ENCODE results near the gene CCDC183.
"Not testable (repeated sequence)": the region's sequence is repeated elsewhere in the genome, so short reads cannot be mapped to it uniquely, and the experiment has no call there.

Gene CCDC183

DNA sequence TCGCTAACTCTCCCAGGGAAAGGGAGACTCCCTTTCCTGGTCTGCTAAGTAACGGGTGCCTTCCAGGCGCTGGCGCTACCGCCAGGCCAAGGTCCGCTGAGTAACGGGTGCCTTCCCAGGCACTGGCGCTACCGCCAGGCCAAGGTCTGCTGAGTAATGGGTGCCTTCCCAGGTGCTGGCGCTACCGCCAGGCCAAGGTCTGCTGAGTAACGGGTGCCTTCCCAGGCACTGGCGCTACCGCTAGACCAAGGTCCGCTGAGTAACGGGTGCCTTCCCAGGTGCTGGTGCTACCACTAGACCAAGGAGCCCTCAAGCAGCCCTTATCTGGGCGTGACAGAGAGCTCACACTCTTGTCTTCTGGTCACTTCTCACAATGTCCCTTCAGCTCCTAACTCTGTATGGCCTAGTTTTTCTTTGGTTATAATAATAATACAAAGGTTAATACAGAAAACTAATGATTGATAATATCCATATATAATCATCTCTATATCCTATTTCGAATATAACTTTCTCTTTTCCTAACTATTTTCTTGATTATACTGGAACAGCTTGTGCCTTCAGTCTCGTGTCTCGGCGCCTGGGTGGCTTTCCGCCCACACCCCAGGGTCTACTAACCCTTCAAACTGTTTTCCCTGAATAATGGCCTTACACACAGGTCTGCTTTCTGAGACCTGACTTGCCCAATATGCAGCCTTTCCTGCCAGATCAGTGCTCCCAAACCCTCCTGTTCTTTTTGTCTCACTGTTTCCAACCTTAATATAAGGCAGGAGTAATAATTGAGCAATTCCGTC lies 10.4 kb upstream of the CCDC183 start:
- not testable (repeated sequence) for DNase-seq

DNA sequence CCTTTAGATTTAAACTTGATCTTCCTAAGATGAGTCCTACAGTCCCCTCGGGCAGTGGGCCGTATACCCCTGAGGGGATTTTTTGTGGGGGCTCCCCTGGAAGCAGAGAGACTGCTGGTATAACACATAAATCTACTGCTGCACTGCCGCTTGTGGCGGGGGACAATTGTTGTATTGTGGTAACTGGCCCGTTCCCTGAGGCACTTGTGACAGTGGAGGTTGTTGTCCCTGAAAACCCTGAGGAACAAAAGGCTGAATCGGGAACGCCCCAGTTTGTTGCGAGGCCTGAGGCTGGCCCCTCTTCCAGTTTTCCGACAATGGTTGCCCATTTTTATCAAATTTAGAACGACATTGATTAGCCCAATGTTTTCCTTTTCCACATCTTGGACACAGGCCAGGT lies 9.7 kb upstream of the CCDC183 start:
- DNase-seq: no peak

DNA sequence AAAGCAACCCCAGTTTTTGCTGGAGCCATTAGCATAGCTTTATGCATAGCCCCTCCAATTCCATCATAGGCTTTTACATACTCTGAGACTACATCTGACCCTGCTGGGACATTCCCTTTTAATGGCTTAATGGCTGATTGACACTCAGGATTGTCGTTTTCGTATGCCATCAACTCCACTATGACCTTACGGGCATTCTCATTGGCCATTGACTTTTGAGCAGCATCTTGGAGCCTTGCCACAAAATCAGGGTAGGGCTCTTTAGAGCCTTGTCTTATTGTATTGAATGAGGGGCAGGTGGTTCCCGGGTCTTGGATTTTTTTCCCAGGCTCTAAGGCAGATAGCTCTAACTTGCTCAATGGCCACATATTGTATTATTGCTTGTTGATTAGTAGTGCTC lies 9.2 kb upstream of the CCDC183 start:
- not testable (repeated sequence) for DNase-seq

DNA sequence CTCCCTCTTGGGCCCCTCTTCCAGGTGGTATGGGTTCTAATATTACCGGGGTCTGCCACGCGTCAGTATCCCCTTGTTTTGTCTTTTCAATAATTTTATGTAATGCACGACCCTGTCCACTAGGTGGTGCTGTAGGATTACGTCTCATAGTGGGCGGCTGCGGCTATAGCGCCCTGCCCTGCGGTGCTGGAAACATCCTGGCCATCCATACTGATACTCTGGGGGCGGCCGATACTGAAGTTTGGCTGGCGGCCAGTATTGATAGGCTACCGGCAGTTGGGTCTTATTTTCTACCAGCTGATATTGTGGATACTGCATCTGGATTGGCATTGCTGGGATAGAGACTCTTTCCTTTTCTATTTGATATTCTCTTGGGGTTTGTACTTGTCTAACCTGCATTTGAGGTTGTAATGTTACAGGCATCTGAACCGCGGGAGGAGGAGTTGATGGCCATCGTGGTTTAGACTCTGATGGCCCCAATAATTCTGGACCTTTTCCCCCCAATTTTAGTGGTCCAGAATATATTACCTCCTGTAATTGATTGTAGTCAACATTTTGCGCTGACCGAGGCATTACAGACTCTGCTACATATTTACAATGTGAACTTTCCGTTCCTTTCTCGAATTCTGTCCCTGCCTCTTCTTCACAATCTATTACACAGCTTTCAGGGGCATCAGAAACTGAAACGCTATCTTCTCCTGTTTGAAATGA lies 8.3 kb upstream of the CCDC183 start:
- peak; percentile 49 for DNase-seq

DNA sequence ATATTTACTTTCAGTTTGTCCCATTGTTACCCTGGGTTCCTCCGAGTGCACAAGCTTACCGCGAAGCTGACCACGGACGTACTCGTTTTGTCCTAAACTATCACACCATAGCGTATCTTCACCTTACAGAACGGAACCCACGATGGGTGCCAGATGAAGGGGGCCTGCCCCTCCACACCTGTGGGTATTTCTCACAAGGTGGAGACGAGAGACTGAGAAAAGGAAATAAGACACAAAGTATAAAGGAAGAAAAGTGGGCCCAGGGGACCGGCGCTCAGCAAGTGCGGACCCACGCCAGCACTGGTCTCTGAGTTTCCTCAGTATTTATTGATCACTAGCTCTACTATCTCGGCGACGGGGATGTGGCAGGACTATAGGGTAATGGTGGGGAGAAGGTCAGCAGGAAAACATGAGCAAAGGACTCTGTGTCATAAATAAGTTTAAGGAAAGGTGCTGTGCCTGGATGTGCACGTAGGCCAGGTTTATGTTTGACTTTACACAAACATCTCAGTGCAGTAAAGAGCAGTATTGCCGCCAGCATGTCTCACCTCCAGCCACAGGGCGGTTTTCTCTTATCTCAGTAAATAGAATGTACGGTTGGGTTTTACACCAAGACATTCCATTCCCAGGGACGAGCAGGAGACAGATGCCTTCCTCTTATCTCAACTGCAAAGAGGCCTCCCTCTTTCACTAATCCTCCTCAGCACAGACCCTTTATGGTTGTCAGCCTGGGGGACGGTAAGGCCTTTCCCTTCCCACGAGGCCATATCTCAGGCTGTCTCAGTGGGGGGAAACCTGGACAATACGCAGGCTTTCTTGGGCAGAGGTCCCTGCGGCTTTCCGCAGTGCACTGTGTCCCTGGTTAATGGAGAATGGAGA lies 7.3 kb upstream of the CCDC183 start:
- not testable (repeated sequence) for DNase-seq

DNA sequence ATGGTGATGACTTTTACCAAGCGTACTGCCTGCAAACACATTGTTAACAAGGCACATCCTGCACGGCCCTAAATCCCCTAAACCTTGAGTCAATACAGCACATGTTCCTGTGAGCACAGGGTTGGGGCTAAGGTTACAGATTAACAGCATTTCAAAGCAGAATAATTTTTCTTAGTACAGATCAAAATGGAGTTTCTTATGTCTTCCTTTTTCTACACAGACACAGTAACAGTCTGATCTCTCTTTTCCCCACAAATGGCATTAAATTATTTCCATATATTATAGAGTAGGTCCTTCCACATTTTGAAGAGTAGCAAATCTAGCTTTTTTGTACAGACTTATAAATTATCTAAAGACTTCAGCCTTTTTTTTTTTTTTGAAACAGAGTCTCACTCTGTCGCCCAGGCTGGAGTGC lies 6.6 kb upstream of the CCDC183 start:
- no peak for DNase-seq

DNA sequence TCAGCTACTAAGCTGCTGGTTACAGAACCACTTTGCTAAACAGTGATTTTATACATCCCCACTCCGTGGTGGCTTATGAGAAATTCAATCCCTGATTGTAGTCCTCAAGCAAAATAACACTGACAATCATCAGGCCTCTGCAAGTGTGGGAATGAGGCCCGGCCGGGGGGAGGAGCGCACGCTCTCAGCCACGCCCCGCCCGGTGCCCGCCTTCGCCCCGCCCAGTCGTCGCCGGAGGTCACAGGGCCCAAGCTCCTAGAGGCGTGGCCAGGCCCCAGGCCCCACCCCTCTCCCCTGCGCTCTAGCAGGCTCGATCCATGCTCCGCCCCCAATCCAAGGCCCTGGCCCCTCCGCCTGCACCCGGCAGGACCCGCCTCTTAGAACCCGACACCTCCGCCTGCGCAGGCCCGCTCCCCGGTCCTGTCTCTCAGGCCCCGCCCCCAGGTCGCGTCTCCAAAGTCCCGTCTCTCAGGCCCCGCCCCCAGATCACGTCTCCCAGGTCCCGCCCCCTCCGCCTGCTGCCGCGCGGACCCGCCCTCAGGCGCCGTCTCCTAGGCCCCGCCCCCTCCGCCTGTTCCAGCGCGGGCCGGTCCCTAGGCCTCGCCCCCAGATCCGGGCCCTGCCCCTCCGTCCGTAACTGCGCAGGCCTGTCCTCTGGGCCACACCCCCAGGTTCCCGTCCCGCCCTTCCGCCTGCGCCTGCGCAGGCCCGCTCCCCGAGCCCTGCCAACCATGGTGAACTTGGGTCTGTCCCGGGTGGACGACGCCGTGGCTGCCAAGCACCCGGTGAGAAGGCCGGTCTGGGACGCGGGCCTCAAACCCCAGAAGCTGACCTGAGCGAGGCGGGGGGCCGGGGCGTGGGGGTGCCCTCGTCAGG lies 5.3 kb upstream of the CCDC183 start, which contains the start of gene TMEM141:
TMEM141 (plus strand) TSS at position 705 of the 876 bp plus-strand sequence; CDS start at position 732, 27 bp downstream.
- DNase-seq: peak; percentile 100

DNA sequence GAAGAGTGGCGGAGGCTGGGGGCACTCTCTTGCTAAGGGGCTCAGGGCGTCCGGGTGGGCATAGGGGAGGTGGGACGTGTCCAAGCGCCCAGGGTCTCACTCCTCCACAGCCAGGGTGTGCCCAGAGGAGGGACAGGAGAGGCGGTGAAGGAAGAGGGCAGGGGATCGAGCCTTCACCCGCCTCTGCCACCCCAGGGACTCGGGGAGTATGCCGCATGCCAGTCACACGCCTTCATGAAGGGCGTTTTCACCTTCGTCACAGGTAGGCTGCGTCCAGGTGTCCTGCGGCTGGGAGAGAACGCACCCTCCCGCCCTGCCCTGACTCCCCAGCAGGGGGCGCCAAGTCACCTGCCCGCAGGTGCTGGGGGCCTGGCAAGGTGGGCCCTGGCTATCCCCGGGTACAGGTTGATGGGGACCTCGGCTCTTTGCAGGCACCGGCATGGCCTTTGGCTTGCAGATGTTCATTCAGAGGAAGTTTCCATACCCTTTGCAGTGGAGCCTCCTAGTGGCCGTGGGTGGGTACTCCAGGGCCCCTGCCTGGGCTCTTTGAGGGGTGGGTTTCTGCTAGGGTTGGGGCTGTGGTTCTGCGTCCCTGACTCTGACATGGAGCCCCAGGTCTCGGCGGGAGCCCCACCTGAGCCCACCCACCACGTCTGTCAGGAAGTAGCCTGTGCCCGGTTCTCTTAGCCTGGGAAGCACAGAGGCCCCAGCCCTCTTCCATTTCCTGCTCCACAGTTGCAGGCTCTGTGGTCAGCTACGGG lies 4.4 kb upstream of the CCDC183 start:
- DNase-seq: peak; percentile 55

DNA sequence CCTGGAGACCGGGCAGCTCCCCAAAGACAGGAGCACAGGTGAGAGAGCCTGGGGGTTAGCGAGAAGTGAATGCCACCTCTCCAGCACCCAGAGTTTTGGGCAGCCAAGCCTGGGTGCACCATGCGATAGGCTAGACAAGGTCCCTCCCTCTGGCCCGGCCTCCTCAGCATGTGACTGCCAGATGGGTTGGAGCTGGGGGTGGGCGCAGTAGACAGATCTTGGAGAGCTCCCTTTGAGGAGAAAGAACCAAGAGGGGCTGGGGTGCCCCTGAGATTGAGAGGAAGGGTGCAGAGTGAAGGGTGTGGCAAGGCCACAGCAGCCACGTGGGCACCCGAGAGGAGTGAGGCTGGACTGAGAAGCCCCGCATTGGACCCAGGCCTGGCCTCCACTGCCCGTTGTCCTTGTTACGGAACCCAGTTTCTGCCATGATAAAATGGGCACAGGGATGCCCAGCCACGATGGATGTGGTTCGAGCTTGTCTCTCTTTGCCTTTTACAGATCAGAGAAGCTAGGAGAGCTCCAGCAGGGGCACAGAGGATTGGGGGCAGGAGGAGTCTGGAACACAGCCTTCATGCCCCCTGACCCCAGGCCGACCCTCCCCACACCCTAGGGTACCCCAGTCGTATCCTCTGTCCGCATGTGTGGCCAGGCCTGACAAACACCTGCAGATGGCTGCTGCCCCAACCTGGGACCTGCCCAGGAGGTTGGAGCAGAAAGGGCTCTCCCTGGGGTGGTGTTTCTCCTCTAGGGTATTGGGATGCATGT lies 3.6 kb upstream of the CCDC183 start:
- DNase-seq: no peak

DNA sequence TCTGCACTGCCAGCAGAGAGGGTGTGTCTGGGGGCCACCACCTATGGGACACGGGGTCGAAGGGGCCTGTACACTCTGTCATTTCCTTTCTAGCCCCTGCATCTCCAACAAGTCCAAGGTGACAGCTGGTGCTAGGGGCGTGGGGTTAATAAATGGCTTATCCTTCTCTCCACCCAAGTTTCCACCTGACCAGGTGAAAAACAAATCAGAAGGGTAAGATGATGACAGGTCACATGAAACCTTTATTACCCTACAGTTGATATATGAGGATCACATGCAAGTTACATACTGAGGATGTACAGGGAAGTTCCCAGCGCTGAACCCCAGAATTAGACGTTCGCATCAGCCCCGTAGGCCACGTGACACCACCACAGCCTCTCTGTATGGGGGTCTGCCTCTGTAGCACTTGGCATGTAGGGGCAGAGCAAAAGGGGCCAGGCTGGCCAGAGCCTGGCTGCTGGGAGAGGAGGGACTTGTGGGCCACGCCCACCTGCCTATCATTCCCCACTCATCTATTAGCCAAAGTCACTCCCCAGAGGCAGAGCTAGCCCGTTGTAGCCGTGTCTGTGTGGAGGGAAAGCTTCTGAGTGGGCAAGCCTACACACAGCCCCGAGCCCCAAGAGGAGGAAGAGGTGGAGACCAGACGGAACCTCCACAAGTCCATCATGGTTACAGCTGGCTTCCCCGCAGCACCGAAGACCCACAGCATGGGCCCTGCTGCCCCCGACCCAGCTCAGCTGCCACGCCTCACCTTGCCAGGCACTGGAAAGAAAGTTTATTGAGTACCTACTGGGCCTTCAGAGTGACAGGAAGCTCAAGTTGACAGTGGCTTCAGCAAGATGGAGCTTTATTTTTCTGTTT lies 2.8 kb upstream of the CCDC183 start:
- no peak for DNase-seq

DNA sequence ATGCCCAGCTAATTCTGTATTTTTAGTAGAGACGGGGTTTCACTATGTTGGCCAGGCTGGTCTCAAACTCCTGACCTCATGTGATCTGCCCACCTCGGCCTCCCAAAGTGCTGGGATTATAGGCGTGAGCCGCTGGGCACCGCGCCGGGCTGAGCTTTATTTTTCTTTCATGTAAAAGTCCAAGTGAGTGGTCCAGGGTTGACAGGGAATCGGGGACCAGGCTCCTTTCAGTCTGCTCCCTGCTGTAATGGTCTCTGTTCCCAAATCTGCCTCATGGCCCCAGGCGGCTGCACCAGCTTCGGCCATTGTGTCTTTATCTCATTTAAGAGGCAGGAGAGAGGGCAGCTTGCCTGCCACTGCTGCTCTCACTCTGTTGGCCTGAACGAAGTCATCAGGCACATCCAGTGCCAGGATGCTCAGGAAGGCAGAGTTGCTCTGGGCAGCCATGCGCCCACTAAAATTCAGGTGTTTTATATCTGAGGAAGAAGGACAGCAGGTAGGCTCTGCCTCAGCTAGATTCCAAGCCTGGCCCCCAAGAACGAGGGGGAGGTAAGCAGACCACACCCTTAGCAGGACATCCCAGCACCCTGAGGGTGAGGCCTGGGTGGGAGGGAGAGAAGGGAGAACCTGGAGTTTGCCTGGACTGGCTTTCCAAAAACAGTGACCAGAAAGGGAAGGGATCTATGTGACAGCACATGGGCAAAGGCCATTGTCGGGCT lies 1.7 kb upstream of the CCDC183 start:
- no peak for DNase-seq

DNA sequence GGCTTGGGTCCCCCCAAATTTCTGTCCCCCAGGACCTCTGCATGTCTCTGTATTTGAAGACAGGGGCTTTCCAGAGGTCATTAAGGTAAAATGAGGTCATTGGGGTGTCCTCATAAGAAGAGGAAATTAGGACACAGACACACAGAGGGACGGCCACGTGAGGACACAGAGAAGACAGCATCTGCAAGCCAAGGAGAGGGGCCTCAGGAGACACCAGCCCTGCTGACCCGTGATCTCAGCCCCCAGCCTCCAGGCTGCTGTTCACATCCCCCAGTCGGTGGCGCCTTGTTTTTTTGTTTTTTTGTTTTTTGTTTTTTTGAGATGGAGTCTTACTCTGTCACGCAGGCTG lies 1.2 kb upstream of the CCDC183 start:
- DNase-seq: no peak

DNA sequence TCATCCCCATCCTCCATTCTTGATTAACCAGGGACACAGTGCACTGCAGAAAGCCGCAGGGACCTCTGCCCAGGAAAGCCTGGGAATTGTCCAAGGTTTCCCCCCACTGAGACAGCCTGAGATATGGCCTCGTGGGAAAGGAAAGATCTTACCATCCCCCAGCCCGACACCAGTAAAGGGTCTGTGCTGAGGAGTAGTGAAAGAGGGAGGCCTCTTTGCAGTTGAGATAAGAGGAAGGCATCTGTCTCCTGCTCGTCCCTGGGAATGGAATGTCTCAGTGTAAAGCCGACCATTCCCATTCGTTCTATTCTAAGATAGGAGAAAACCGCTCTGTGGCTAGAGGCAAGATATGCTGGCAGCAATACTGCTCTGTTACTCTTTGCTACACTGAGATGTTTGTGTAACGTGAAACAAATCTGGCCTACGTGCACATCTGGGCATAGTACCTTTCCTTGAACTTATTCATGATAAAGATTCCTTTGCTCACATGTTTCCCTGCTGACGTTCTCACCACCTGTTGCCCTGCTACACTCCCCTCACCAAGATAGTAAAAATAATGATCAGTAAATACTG lies 723 bp downstream of the CCDC183 start:
- DNase-seq: not testable (repeated sequence)

DNA sequence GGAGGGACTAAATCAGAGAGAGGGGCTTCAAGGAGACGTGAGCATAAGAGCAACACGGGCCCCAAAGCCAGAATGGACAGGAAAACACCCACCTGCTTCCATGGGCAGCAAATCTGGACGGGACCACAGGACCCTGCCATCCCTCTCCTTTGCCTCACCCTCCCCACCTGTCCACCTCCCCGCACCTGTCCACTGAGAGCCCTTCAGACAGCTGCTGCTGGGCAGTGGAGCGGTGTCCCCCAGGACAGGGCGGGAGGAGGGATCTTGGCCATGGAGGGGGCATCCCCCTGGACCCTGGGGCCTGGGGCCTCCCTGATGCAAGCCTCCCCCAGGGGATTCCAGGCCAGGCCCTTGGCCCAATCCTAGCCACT lies 2.6 kb downstream of the CCDC183 start:
- no peak for DNase-seq

DNA sequence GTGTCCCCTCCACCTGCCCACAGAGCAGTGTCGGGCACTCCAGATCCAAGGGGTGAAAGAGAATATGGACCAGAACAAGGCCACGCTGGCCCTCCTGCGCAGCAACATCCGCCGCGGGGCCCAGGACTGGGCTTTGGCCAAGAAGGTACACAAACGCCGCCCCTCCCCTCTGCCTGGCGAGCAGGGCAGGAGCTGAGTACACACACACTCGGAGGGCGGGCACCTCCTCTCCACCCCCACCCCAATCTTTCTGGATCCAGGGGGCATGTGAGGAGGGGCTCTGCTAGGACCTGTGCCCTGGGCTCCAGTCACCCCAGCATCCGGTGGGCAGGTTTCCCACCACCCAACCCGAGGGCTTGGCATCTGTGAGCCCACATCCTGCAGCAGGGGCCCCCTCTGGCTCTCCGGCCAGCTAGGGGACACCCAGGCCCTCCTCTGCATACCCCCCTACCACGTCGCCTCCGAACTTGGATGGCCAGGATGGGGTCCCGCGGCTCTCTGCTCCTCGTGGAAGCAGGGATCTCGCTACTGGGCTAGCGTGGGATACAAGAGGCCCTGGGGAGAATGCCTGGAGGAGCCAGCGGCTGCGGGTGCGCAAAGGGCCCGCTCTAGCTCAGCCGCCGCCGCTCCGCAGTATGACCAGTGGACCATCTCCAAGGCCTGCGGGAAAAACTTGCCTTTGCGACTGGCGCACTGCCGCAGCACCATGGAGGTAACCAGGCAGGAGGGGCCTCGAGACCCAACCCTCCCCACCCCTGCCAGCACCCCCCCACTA lies 3.1 kb downstream of the CCDC183 start:
- DNase-seq: no peak

DNA sequence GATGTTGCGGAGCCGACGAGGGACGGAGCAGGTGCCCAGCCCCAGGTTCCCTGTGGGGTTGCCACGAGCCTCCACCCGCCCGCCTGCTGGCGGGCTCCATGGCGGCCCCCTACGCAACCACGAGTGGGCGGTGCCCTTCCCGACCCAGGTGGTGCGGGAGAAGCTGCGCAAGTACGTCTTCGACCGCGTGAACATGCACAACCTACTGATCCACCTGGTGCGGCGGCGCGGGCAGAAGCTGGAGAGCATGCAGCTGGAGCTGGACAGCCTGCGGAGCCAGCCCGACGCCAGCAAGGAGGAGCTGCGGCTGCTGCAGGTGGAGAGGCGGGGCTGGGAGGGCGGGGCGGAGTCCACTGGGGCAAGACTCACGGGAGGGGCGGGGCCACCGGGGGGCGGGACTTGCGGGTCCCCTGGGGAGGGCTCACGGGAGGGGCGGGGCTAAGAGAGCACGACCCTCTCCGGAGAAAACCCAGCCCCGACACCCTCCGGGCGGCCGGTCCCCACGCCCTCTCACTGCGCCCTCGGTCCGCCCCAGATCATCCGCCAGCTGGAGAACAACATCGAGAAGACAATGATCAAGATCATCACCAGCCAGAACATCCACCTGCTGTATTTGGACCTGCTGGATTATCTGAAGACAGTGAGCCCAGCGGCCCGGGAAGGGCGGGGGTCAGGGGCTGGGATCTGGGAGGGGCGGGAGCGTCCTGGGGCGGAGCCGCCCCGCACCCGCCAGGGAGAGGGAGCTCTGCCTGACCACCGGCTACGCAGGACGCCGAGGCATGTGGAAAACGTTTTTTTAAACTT lies 3.9 kb downstream of the CCDC183 start:
- DNase-seq: peak; percentile 76

DNA sequence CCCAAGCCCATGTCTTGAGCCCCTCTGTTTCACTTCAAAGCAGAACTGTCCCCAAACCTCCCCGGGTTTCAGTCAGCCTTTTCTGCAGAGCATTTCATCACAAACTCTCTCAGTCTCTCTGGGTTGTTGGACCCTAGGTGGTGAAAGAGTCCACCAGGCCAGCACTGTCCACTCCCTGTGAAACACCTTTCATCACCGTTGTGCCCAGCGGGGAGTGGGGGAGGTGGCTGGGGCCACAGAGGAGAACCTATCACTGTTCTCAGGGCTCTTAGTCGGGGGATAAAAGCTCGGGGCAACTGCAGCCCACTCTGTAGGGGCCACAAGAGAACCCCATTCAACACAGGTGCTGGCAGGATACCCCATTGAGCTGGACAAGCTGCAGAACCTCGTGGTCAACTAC lies 6.2 kb downstream of the CCDC183 start:
- DNase-seq: no peak

Measured in activated effector memory CD4-positive, alpha-beta T cell treated with Interleukin-2 at 50 U/mL for 16 hours (primary cell).